Adipose tissue (tissue), 3 donors: ENCODE data around the gene EPHB1. TPM values are rescaled to one million over a fixed set of nuclear protein-coding genes. Genes with fewer than 3 reads are reported as not detected.

Experiments
- H3K27ac ChIP-seq: one replicate; pipeline ENCODE4 v1.5.1; 2013; ENCODE audit warnings: low read depth, low read length
- WGBS, 3 donors: extraction: QIAGEN DNeasy Blood & Tissue Kit; methylation state at CpG; one replicate each; pipeline ENCODE4 v1.1.7; 2013; 5-methylcytosine and 5-hydroxymethylcytosine counted together
- polyA plus RNA-seq, 3 donors: library from polyadenylated mRNA; stranded (reverse); fragments of 200-250 nt; gene quantifications; one replicate each; pipeline ENCODE4 v1.2.3, GENCODE V29; 2013
- donor health status: healthy with polysubstance abuse.
- donor health status: Bipolar disorder and iron deficiency.
- donor health status: healthy.

EPHB1 gene
- polyA plus RNA-seq, 3 donors: 0.14 to 1.0 (median 0.49) TPM

GRCh38 chr3:135238871-135239614 is 444.0 kb downstream of the EPHB1 start:
- WGBS, 3 donors: 40 to 59% (median 58%) methylated on average over 6 of the region's 6 CpGs
- H3K27ac ChIP-seq: no peak overlapping the region

GRCh38 chr3:135239615-135239884 is 444.5 kb downstream of the EPHB1 start:
- 38 to 61% (median 45%) methylated on average over 1 of the region's 1 CpG for WGBS, 3 donors
- H3K27ac ChIP-seq: no peak overlapping the region

GRCh38 chr3:135240426-135240825 is 445.4 kb downstream of the EPHB1 start:
- H3K27ac ChIP-seq: no peak overlapping the region

DNA sequence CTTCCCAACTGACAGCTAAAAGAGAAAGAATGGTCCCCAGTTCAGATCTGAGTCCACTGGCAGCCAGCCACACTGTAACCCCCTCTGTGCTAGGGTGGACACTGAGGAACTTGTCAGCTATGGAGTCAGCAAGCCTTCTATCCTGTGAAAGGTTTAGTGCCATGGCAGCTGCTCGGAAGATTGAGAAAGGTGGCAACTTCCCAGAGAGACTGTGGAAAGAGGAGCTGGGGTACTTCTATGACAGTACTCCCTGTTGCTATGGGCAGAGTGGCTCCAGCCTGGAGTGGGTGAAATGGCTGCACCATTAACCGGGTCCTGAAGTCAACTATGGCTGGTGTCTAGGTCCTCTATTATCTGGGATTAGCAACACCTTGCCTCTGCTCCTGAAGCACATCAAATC is 447.2 kb downstream of the EPHB1 start:
- WGBS, 3 donors: 82 to 92% (median 84%) methylated on average over 2 of the region's 2 CpGs
- H3K27ac ChIP-seq: no peak overlapping the region

DNA sequence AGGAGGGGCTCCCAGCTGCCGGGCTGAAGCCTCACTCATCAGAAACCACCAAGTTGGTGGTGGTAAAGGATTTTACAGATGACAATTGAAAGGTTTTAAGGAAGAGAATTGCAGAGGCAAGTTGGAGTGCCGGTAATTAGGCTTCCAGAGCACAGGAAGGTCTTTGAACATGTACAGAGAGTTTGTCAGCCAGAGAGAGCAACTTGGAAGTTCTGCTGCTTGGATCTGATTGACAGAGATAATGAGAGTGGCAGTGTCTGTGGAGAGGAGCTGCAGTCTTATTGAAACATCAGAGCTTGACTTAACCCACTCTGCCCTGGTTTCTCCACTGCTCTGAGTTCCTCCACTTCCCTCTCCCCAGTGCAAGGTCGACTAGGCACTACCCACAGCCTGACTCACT is 448.6 kb downstream of the EPHB1 start:
- 49 to 71% (median 56%) methylated on average over 3 of the region's 3 CpGs for WGBS, 3 donors
- no peak overlapping the region for H3K27ac ChIP-seq

- no peak overlapping the region for H3K27ac ChIP-seq
- WGBS, 3 donors: 88 to 96% (median 91%) methylated on average over 1 of the region's 1 CpG
Observed at GRCh38 chr3:135246027-135246426, 451.0 kb downstream of the EPHB1 start.

- H3K27ac ChIP-seq: no peak overlapping the region
- 83 to 90% (median 90%) methylated on average over 12 of the region's 12 CpGs for WGBS, 3 donors
Observed at GRCh38 chr3:135248213-135248612, 453.2 kb downstream of the EPHB1 start.

DNA sequence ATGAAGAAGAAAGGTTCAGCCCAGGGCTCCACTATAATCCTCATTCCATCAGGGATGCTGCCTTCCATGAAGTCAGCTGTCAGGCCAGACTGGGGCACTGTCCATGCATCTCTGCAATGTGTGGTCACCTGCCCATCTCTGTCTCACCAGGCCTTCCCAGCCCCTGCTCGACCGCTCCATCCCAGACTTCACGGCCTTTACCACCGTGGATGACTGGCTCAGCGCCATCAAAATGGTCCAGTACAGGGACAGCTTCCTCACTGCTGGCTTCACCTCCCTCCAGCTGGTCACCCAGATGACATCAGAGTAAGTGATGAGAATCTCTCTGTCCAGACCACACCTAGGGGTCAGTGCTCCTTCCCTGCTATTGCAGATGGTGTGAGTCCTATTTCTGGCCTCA is 454.1 kb downstream of the EPHB1 start:
- no peak overlapping the region for H3K27ac ChIP-seq
- 87 to 94% (median 92%) methylated on average over 5 of the region's 5 CpGs for WGBS, 3 donors

- WGBS, 3 donors: 82 to 93% (median 86%) methylated on average over 3 of the region's 3 CpGs
- no peak overlapping the region for H3K27ac ChIP-seq
Observed at GRCh38 chr3:135258916-135259315, 463.9 kb downstream of the EPHB1 start.

- 42 to 84% (median 73%) methylated on average over 2 of the region's 2 CpGs for WGBS, 3 donors
- H3K27ac ChIP-seq: no peak overlapping the region
Observed at GRCh38 chr3:135260025-135260424, 465.0 kb downstream of the EPHB1 start.

DNA sequence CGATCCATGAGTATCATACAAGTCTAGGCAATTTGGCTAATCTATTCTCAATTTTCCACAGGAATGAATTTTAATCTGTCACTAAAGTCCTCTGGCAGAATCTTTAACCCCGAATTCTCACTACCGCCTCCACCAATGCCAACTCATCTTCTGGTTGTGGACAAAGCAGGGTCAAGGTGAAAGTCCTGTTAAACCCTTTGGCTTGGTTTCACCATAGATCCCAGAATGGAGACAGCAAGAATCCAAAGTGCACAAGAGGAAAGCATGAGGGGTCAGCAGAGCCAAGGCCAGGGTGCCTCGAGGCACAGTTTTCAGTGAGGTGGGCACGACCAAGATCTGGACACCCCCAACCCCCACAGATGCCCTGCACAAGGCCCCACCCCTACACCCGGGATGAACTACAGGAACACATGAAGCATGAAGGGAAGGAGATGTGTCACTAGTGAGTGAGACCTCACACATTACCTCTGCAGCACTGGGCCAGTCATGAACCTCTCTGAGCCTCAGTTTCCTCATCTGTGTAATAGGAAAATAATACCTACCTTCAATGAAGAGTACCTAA is 466.2 kb downstream of the EPHB1 start:
- WGBS, 3 donors: 83 to 95% (median 90%) methylated on average over 6 of the region's 6 CpGs
- H3K27ac ChIP-seq: no peak overlapping the region

DNA sequence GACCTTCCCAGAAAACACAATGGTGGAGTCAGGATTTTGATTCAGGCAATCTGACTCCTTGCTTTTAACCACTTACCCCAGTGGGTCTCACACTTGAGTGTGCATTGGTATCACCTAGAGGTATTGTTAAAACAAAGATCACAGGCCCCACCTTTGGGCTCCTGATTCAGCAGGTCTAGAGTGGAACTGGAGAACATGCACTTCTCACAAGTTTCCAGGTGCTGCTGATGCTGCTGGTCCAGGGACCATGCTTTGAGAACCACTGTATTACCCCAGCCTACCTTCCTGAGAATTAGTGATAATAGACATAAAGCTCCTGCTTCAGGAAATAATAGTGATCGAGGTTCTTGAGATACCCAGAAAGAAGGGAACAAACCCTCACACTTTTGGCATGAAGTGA is 466.9 kb downstream of the EPHB1 start:
- H3K27ac ChIP-seq: no peak overlapping the region
- 62 to 92% (median 90%) methylated on average over 1 of the region's 1 CpG for WGBS, 3 donors

- 92 to 94% (median 93%) methylated on average over 4 of the region's 4 CpGs for WGBS, 3 donors
Observed at GRCh38 chr3:135262441-135262840, 467.4 kb downstream of the EPHB1 start.

DNA sequence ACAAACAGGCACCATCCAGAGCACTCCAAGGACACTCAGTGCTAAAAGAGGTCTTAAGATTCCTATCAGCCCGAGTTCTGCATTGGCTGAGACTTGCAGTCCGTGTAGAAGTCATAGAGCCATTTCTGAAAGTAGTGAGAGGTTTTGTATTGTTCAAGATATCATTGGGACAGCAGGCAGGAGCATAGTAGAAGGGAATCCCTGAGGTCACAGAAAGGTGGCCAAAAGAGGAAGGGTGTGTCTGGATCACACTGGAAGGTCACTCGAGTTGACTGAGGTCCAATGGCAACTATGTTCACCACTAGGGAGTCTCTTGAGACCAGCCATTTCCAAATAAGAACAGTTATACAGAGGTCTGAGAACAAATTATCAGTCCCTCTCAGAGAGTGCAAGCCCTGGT is 468.3 kb downstream of the EPHB1 start:
- H3K27ac ChIP-seq: no peak overlapping the region
- WGBS, 3 donors: 65 to 72% (median 65%) methylated on average over 3 of the region's 3 CpGs

More at GRCh38 chr3:135262441-135262840, 467.4 kb downstream of the EPHB1 start:
- no peak overlapping the region for H3K27ac ChIP-seq

DNA sequence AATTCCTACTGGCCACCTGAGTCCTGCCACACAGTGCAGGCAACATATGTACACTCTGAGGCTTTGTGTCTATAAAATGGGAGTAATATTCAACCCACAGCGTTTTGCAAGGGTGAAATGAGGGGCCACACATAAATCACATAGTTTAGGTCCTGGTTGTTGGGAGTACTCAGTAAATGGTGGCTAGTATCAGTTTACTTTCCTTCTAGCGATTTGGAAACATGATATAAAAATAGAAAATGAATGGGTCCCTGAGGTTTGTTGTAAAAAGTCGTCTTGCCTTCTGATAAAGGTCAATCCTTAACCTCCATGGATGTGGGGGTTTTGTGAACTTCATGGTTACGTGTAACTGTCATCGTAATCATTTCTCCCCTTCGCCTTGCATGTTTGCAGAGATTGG is 472.4 kb downstream of the EPHB1 start:
- 69 to 81% (median 74%) methylated on average over 6 of the region's 6 CpGs for WGBS, 3 donors
- no peak overlapping the region for H3K27ac ChIP-seq

DNA sequence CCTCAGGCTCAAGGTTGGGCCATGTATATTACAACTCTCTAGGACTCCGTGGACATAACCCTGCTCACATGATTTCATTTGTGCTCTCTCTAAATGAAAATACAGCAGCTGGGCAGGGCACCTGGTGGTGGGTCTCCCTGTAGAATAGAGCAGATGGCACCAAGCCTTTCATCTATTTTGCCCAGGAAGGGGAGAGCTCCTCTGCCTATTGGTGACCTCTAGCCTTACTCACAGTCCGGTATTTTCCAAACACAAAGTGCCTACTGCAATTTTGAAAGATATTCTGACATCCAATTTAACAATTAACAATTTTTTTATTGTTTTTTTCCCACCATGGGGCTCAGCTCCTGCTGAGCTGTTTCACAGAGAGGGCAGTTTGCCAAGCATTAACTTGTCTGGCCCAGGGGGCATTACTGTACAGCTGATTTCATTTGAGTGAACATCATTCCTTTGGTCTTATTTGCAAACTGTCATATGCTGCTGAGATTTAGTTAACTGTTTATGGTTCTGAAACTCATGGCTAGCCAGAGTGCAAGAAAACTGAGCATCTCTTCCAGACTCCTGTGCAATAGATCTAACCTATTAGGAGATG is 474.0 kb downstream of the EPHB1 start:
- no peak overlapping the region for H3K27ac ChIP-seq
- WGBS, 3 donors: 43 to 82% (median 73%) methylated on average over 2 of the region's 2 CpGs

DNA sequence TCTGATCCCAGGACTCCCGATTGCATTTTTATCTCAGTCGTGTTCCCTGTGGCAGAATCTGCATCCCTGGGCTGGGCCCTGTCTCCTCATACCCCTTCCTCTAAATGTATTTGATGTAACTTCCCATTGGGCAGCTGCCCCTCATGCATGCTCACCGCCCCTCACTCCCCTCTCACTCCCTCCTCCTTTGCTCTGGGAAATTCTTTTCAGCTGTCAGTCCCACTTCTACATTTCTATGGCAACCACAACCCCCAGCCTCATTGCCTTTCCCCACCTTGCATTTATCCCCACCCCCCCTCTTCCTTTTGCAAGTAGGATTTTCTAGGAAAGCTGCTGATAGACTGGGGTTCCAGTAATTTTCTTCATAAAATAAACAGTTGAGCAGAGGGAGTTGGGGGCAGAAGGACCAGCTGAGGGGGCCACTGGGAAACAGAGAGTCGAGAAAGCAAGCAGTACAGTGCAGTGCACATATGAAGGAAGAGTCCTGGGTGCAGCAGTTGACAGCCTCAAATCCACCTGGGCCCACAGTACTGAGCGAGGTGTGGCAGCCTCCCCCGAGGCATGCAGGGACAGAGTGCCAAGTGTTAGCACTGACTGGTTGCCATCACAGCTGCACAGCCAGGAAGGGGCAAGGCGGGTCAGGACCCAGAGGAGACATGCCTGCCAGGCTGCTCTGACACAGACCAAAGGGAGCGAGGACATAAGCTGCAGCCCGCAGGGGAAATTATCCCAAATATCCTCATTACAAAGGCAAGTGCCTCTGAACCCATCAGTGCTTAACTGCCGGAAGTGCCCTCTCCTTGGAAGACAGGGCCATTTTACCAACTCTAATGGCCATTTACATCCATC is 476.3 kb downstream of the EPHB1 start:
- H3K27ac ChIP-seq: no peak overlapping the region
- WGBS, 3 donors: 56 to 62% (median 61%) methylated on average over 10 of the region's 10 CpGs

GRCh38 chr3:135272026-135272669 is 477.1 kb downstream of the EPHB1 start:
- no peak overlapping the region for H3K27ac ChIP-seq
- 22 to 37% (median 35%) methylated on average over 7 of the region's 7 CpGs for WGBS, 3 donors

- H3K27ac ChIP-seq: no peak overlapping the region
- 75 to 79% (median 77%) methylated on average over 1 of the region's 1 CpG for WGBS, 3 donors
Observed at GRCh38 chr3:135292162-135292561, 497.1 kb downstream of the EPHB1 start.
